Activated CD4-positive, CD25-positive, alpha-beta regulatory T cell treated with anti-CD3 and anti-CD28 coated beads, Interleukin-2, amount 50 U/mL, for 24 hours (primary cell): ENCODE results near the gene PRPF31.

Experiments used
- ATAC-seq, 2 donors: fragments of 150-1000 bp; cut with Tn5 transposase; one replicate each; pipeline ENCODE4 v1.10.0; 2021; ENCODE audit warnings: mild to moderate bottlenecking in 1 of 2, moderate library complexity in 1 of 2

PRPF31 gene

DNA sequence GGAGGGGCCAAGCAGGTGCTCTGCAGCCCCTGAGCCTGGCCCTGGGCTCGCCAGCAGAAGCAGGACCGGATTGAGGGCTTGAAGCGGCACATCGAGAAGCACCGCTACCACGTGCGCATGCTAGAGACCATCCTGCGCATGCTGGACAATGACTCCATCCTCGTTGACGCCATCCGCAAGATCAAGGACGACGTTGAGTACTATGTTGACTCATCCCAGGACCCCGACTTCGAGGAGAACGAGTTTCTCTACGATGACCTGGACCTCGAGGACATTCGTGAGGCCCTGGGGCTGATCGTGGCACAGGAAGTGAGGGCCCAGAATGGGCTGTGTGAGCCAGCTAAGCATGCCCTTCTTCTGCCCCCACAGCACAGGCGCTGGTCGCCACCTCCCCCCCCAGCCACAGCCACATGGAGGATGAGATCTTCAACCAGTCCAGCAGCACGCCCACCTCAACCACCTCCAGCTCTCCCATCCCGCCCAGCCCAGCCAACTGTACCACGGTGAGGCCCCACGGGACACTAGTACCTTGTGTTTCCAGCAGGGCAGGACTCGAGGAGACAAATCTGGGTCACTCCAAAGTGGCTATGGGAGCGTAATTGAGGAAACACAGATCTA lies 30.1 kb downstream of the PRPF31 start:
- ATAC-seq = no peak

DNA sequence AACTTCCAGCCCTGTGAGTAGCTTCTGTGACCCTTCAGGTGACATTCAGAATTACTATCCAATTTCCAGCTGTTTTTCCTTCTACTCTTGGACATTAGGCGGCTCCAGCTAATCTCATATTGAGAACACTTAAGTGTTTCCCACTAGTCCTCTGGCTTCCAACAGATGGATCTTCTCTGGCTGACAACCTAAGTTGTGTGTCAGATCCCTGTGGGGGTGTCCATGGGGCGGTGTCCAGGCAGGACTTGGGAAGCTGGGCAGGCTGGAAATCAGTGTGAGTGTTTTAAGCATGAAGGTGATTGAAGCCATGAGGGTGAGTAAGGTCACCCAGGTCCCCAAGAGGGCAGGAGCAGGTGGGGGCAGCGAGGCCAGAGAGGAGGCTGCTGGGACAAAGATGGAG lies 32.1 kb downstream of the PRPF31 start:
- ATAC-seq = no peak

DNA sequence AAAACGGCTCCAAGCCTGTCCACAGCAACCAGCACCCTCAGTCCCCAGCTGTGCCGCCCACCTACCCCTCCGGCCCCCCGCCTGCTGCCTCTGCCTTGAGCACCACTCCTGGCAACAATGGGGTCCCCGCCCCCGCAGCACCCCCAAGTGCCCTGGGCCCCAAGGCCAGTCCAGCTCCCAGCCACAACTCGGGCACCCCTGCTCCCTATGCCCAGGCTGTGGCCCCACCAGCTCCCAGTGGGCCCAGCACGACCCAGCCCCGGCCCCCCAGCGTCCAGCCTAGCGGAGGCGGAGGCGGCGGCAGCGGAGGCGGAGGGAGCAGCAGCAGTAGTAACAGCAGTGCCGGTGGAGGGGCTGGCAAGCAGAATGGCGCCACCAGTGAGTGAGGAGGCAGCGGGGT lies 32.6 kb downstream of the PRPF31 start:
- ATAC-seq = no peak

DNA sequence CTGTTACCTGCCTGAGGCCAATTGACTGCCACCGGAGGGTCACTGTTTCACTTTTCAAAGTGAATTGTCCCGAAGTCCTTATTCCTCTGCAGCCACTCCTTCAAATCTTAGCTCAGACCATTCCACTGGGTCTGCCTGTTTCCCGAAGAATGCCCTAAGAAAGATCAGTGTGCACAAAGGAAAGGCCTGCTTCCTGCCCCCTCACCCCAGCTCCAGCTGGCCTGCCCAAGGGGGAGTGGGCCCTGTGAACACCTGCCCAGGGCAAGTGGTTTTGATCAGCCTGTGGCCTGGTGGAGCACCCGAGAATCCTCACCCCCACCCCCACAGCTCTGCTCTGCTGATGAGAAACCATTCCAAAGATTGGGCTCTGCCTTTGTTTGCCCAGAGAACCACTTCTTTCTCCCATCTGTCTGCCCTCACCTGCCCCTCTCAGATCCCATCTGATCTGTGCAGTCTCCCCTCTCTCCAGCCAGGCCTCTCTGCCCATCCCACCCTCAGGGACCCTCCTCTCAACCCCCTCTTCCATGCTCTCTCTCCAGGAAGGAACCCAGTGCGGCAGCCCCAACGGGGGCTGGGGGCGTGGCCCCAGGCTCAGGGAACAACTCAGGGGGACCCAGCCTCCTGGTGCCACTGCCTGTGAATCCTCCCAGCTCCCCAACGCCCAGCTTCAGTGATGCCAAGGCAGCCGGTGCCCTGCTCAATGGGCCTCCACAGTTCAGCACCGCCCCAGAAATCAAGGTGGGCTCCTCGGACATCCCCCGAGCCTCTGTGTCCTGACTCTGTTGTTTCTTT lies 33.7 kb downstream of the PRPF31 start:
- ATAC-seq = no peak

DNA sequence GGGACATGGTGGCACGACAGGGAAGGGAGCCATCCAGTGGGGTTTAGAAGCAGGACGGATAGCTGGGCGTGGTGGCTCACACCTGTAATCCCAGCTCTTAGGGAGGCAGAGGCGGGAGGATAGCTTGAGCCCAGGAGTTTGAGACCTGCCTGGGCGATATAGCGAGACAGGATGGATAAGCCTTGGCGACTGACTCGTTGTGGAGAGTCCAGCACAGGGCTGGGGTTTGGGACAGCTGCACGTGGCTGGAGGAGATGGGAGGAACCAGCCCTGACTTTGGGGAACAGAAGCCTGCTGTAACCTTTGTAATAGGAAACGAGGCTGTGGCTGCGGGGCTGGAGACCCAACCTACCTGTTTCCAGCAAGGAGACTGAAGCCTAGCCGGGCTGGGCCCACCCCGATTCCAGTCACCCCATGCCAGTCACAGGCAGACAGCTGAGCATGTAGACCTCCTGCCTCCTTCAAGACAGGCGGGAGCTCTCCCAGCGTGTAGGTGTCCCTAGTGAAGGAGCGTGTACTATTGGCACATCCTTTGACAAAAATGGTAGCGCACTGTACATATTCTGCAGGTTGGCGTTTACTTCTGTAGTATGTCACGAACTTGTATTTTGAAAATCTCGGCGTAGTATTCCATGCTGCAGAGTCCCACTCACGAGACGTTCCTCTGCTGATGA lies 35.9 kb downstream of the PRPF31 start:
- no peak for ATAC-seq

DNA sequence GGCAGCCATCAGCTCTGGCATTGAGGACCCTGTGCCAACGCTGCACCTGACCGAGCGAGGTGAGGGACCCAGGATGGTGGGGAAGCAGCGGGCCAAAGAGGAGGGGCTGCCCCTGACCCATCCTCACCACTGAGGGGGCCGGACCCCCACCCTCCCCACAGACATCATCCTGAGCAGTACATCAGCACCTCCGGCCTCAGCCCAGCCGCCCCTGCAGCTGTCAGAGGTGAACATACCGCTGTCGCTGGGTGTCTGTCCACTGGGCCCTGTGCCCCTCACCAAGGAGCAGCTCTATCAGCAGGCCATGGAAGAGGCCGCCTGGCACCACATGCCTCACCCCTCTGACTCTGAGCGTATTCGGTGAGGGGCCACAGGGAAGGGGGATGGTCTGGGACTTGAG lies 36.7 kb downstream of the PRPF31 start:
- no peak for ATAC-seq

DNA sequence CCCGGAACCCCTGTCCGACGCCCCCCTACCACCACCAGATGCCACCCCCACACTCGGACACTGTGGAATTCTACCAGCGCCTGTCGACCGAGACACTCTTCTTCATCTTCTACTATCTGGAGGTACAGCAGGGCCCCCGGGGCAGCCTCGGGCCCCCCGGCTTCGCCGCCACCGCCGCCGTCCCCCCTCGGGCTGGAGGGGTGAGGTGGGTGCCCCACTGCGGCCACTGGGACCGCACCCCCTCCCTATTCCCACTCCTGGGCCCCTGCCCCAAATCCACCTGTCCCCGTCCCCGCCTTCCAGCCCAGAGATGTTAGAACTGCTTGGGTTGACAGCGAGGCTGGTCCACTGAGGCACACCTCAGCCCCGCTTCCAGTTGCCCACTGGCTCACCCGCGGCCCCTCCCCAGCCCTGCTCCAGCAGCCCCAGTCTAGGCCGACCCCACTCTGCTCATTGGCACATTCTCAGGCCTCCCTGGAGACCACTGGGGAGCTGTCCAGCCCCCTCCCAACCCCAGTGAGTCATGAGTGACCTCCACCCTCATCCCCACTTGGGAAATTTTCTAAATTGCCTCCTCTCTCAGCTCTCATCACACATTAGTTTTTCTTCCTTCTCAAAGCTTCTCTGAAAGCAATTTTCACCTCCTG lies 37.4 kb downstream of the PRPF31 start:
- ATAC-seq = no peak

DNA sequence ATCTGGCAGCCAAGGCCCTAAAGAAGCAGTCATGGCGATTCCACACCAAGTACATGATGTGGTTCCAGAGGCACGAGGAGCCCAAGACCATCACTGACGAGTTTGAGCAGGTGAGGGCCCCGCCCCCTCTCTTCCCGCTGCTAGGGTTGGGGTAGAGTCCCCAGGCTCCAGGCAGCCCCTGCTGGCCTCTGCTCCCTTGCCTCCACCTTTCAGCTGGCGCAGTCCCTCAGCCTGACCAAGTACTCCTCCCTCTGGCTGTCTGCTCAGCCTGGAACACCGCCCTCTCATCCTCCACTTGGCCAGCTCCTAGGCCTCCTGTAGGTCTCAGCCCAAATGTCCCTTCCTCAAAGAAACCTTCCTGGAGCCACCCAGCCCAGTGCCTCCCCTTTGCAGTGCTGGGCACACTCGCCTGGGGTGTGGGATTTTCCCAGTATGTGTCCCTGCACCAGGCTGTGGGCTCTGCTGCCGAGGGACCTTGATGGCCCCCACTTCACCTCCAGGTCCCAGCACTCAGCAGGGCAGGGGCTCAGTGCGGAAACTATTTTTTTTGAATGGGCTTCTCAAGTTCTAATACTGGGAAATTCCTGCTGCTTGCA lies 38.3 kb downstream of the PRPF31 start:
- ATAC-seq = no peak

DNA sequence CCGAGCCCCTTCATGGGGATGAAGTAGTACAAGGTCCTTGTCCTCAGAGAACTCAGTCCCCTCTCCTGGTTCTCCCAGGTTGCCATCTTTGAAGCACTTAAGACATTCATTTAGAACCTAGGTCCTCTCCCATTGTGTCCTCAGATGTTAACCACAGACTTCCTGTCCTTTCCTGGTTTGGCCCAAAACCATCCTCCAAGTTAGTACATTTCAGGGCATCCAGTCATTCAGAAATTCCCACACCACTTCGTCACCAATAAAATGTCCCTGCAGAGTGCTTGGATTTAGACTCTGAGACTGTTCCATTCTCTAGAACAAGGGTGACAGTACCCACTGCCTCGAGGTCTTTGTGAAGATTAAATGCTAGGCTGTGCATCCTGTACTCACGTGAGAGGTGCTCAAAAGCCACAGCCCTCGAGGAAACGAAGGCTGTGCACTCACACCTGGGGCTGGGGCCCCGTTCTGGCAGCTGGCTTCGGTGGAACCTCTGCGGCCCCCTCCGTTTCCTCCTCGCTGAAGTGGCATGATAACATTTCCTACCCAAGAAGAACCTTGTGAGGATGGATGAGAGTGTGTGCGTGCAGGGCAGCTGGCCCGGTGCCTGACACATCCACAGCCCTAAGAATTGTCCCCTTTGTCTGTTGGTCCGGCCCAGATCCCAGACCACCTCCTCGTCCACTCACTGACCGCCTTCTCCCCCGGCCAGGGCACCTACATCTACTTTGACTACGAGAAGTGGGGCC lies 39.2 kb downstream of the PRPF31 start:
- ATAC-seq = no peak

DNA sequence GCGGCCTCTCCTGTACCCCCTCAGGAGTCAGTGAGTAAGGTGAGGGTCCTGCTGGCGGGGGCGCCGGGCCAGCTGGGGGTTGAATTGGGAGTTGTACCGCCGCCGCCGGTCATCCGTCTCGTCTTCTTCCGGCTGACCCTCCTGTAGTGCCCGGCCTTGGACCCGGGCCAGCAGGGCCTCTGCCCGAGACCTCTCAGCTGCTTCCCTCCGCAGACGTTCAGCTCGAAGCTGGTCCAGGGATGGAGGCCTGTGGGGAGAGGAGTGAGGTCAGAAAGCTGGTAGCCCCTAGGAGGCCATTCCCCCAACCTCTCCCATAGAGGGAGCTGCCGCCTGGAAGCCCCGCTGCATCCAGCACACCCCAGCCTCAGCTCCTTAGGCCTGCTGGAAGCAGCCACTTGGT lies 40.1 kb downstream of the PRPF31 start:
- no peak for ATAC-seq

DNA sequence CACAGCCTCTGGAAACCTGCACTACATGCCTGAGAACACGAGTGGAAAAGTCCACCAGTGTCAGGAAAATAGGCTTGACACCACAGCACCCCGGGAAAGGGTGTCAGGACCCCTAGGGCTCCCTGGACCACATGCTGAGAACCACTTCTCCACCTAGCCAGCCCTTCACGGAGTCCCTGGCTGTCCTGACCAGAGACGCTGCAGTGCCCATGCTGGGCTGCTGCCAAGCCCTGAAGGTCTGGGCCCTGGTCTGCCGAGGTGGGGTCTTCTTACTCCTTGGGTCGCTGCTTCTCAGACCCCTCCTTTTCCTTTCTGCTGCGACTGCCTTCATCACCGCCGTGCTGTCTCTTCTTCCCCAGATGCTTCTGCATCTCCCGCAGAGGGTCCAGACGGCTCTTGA lies 40.9 kb downstream of the PRPF31 start:
- ATAC-seq = no peak

DNA sequence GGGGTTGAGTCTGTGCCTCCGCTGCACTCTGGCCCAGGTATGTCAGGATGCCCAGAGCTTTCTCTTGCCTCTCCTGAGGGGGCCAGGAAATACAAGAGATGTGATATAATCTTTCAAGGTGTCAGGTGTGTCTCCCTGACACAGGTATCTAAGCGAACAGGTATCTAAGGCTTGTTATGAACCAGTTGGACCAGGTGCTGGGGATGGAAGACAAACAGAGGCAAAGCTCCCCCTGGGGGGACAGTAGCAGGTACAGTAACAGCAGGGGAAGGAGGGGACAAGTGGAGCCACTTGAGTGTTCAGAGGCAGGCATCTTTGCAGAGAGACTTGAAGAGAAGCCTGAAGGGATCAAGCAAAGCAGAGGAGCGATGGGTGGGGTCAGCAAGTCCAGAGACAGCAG lies 41.4 kb downstream of the PRPF31 start:
- no peak for ATAC-seq

DNA sequence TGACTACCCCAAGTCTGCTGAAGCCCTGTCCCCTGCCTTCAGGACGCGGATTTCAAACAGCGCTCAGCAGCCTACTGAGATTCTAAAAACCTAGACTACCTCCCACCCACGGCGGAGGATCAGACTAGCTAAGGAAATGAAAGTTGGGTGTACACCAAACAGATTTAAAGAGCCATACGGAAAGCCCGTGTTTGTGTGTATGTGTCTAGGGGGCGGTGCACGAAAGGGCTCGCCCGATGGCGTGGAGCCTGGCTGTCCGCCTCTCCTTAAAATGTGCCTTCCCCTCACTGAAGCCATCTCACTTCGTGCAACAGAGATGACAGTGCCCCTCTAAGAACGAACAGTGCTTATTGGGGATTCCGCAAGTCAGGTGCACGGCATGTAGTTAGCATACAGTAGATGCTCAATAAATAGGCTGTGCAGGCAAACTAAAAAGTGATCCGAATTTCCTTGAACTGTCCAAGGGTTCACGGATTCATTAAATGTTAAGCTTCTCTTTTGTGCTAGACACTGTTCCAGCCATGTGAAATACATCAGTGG lies 43.3 kb downstream of the PRPF31 start:
- no peak for ATAC-seq

DNA sequence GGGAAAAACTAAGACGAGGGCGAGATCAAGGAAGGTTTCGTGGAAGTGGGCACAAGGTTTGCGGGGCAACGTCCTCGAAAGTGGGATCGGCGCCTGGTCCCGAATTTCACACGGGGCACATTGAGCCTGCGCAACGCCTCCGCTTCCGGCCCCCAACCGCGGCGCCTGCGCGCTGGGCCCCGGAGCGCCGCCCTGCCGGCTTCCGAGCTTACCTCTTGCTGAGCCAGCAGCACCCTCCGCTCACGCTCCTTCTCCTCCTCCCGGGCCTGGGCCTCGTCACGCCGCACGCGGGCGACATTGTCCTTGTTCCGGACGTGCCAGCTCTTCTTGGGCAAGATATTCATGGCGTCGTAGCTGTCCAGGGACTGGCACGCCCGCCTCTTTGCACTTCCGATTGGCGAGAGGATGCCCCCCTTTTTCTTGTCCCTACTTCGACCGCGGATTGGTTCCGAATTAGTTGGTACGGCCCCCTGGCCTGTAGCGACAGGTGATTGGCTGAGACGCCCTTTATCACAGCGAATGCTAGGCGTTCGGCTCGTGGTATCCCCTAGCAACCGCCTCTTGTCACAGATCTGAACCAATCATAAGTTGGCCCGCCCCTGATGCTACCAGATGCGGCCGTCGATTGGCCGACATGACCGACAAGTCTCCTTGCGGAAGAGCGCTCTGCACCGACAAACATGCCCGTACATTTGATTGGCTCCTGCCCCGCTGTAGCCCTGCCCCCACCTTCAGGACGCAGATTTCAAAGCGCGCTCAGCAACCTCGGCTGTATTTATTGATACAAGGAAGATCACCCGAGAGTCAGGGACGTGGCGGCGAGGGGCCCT lies 44.0 kb downstream of the PRPF31 start, which contains the start of gene LENG1:
TSS of gene LENG1 (minus strand) at position 370 of the 830 bp plus-strand sequence. CDS start at position 344, 26 bp downstream.
- ATAC-seq = peak; percentile 93 to 95

DNA sequence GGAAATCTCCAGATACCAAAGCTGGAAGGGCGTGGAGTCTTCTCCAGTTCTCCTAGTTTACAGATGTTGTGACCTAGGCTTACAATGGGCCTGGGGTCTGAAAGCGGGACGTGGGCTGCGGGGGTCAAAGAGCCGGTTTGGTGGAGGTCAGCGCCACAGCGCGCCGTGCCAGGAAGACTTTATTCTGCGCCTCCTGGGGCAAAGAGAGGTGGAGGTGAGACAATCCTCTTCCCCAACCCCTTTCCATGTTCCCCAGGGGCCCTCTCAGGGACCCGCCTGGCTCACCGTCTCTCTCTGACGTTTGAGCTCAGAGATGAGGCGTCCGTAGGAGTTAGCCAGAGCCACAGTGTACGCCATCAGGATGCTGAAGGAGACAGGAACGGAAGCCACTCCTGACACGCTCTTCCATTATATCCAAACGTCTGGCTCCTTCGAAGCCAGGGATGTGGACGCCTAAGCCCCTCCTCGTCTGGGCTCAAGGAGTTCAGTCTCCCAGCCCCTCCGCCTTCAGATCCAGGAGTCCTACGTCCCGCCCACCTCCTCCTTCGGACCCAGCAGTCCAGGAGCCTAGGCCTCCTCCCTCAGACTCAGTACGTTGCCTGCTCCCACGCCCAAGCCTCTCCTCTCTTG lies 44.7 kb downstream of the PRPF31 start:
- no peak for ATAC-seq

DNA sequence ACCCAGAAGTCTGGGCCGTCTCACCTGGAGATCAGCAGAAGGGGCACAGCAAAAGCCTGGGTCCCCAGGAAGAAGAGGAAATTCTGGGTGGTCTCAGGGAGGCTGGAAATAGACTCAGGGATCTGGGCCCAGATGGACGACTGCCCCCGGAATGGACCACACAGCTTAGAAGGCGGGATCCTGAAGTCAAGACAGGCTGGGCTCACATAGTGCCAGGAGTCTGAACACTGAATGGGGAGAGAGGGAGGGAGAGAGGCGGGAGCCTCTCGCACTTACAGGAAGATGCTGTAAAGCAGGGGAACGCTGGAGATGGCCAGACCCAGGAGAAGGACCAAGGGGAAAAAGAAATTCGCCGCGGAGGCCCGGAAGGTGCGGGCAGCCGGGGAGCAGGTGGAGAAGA lies 45.3 kb downstream of the PRPF31 start:
- no peak for ATAC-seq

DNA sequence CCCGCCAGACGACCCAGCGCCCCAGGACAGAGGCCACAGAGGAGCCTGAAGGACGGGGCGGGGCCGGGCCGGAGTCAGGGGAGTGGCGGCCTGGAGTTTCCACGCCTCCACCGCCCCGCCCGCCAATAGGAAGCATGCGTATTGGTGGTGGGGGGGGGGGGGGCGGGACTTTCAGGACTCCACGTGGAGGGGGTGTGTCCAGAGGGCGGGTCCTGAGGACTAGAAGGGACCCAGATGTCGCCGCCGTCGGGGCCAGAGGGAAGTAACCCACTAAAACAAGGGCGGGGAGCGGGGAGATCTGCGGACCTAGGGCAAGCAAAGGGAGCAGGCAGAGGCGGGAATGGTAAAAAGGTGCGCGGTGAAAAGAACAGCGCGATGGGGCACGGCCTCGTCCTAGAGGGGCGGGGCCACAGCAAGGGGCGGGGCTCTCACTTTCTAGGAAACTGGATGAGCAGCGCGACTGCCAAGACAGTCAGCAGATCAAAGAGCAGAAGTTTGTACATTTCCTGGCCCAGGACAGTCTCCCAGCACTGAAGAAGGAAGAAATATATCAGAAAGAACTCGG lies 46.8 kb downstream of the PRPF31 start:
- ATAC-seq = peak; percentile 7 to 9

DNA sequence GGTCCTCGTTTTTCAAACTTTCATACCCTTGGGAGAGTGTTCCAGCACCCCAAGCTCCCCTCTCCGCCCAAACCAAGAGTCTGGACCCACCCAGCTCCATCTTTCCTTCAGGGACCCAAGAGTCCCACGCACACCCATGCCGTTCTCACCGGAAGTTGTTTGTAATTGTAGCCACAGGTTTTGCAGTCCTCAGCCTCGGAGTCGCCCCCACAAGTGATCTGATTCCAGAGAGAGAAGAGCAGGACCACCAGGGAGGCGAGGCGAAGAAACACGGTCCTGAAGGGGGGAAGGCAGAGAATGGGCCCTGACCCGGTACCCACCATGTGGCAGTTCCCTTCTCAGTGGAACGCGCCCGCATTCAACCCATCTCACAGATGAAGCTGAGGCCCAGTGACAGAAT lies 47.3 kb downstream of the PRPF31 start:
- no peak for ATAC-seq

DNA sequence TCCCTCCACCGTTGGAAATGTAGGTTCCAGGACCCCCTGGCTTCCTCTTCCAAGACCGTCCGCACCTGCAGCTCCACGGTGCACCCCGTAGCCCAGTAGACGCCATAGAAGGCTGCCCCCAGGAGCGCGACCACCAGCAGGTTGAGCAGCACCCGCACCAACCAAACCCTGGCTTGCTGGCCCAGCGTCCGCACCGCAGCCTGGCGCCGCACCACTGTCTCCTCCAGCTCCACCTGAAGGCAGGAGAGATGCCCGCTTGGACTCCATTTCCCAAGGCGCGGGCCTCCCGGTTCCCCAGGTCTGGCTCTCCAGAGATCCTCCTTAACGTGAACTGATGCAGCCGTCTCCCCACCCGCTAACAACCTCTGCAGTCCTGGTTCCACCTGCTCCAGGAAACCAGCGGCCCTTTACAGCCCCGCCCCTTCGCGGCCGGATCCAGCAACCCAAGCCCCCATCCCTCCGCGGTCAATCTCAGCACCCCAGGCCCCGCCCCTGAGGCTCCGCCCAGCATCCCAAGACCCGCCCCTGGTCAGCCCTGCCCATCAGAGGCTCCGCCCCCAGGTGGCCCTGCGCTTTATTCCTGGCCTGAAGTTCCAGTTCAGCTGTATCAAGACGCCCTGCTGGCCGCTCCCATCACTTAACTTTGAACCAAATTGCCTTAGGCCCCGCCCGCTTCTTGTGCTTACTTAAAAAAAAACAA lies 49.0 kb downstream of the PRPF31 start:
- ATAC-seq = no peak

DNA sequence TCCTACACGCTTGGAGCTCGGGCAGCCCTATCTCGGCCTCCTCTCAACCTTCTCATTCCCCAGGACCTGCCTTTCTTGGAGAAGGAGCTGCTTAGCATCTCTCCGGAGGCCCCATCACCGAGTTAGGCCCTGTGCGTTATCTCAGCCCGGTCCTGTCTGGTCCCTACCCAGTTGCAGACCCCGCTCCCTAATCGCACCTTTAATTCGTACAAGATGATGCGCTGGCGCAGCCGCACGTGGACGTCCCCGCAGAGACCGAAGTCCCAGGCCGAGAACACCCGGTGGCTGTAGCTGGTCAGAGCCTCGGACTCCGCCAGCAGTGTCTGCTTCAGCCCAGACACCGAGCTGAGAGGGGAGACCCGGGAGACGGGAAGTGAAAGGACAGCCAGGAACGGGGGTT lies 49.7 kb downstream of the PRPF31 start:
- ATAC-seq = no peak
